GM19099 (cell line): ENCODE data around the gene MPPE1.

Experiments used
- POLR2A ChIP-seq: IDR thresholded peaks from 3 replicates; pipeline ENCODE4 v1.6.1; 2011; ENCODE audit warnings: low read depth; ENCODE audit not compliant: insufficient read length; ENCODE audit errors: extremely low read depth

The MPPE1 gene

GRCh38 chr18:11849841-11850634 is 58.1 kb downstream of the MPPE1 start:
- no peak for TF ChIP-seq POLR2A

DNA sequence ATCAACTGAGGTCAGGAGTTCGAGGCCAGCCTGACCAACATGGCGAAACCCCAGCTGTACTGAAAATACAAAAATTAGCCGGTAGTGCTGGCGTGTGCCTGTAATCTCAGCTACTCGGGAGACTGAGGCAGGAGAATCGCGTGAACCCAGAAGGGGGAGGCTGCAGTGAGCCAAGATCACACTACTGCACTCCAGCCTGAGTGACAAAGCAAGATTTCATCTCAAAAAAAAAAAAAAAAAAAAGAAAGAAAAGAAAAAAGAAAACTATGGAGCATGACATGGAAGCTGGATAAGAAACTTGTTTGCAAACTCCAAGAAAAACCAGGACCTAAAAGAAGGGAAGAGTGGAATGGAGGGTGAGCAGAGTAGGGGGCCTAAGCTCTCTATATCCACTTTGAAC is 58.8 kb downstream of the MPPE1 start:
- TF ChIP-seq POLR2A: no peak

- no peak for TF ChIP-seq POLR2A
Measured at GRCh38 chr18:11847811-11848210, 60.3 kb downstream of the MPPE1 start.

DNA sequence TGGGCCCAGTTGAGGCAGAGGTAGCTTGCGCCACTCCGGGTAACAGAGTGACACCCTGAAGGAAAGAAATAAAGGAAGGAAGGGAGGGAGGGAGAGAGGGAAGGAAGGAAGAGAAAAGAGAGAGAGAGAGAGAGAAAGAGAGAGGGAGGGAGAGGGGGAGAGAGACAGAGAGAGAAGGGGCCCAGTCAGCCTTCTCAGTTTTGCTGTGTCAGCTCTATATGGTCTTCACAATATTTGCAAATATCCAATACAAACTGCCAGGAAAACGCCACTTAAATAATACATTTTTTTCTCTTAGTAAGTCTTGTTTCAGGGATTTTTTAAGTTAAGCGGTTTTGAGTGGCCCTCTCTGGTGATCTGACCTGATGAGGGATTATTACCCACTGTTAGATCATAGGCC is 62.5 kb downstream of the MPPE1 start:
- TF ChIP-seq POLR2A: no peak

DNA sequence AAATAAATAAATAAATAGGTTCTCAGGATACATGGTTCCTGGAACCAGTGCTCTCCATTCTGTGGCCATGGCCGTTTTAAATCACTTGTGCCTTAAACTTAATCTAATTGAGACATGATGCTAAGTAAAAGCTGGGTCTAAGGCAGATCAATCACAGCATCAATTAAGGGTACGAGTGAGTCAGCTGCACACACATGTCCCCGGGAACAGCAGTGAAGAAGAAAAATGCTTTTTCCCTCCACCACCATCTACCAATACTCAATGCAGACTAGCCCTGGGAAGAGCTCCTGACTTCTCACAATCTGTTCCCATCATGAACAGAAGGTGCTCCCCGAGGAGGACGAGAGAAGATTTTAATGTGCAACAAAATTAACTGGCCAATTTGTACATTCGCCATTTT is 63.7 kb downstream of the MPPE1 start:
- no peak for TF ChIP-seq POLR2A

- no peak for TF ChIP-seq POLR2A
Measured at GRCh38 chr18:11842562-11842961, 65.6 kb downstream of the MPPE1 start.

DNA sequence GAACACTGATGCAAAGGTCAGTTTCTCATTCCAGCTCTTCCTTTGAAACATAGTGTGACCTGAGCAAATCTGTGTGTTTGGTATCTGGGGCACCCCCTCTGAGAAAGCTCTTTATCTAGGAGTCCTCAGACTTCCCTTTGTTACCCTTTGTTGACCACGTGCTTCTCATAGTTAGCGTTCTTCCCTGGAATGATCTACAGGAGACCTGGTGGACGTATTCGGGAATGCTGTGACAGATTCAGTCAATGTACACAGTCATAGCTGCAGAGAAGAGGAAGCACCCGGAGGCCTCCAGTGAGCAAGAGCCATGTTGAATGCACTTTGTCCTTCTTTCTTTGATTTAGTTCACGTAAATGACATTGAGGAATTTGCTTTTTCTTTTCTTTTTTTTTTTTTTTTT is 67.6 kb downstream of the MPPE1 start:
- TF ChIP-seq POLR2A: no peak

DNA sequence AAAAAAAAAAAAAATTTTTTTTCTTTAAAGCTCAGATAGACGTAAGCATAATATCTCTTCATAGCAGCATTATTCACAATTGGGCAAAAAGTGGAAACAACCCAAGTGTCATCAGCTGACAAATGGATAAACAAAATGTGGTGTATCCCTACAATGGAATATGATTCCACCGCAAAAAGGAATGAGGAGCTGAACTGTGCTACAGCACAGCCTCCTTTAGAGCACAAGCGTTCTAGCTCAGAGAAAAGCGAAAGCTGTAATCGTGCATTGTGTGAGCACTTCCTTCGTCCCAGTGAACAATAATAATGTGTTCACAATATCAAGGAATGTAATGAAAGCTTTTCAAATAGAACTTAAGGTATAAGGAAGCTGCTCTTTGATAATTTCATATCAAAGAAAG is 68.6 kb downstream of the MPPE1 start:
- TF ChIP-seq POLR2A: no peak

GRCh38 chr18:11834772-11835171 is 73.3 kb downstream of the MPPE1 start:
- TF ChIP-seq POLR2A: no peak
